VCaP (cell line): ENCODE data around the gene PLXNC1.

Experiments
- H3K27ac ChIP-seq: fragments of 450-650 bp; 2 replicates; pipeline ENCODE4 v1.5.1; 2017
- TF ChIP-seq, protein P1 (sequence below): fragments of 450-650 bp; conservative IDR thresholded peaks from 2 replicates; pipeline ENCODE4 v1.5.1; 2017; ENCODE audit warnings: mild to moderate bottlenecking, moderate library complexity

Gene PLXNC1

DNA sequence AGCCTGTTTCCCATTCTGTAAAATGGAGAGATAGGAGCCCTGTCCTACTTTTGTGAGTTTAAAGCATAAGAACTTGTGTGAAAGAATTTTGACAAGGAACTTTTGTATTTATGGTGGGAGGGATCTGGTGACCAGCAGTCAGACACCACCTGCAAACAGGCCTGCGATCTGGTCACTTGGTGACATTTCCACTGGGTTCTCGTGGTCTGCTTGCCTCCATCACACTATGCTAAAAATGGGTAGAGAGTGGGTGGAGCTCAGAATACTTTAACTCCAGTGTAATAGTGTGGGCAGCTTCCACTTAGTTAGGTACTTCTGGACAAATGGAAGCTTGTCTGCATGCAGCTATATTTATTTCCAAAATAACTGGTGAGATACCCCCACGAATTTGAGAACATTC, 26.5 kb upstream of the PLXNC1 start:
- TF ChIP-seq, protein P1, sequence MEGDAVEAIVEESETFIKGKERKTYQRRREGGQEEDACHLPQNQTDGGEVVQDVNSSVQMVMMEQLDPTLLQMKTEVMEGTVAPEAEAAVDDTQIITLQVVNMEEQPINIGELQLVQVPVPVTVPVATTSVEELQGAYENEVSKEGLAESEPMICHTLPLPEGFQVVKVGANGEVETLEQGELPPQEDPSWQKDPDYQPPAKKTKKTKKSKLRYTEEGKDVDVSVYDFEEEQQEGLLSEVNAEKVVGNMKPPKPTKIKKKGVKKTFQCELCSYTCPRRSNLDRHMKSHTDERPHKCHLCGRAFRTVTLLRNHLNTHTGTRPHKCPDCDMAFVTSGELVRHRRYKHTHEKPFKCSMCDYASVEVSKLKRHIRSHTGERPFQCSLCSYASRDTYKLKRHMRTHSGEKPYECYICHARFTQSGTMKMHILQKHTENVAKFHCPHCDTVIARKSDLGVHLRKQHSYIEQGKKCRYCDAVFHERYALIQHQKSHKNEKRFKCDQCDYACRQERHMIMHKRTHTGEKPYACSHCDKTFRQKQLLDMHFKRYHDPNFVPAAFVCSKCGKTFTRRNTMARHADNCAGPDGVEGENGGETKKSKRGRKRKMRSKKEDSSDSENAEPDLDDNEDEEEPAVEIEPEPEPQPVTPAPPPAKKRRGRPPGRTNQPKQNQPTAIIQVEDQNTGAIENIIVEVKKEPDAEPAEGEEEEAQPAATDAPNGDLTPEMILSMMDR = no peak
- H3K27ac ChIP-seq = no peak overlapping the region

GRCh38 chr12:94122591-94122990, 25.8 kb upstream of the PLXNC1 start:
- H3K27ac ChIP-seq = no peak overlapping the region
- TF ChIP-seq, protein P1 = no peak

GRCh38 chr12:94123127-94123526, 25.2 kb upstream of the PLXNC1 start:
- no peak overlapping the region for H3K27ac ChIP-seq
- TF ChIP-seq, protein P1 = no peak

DNA sequence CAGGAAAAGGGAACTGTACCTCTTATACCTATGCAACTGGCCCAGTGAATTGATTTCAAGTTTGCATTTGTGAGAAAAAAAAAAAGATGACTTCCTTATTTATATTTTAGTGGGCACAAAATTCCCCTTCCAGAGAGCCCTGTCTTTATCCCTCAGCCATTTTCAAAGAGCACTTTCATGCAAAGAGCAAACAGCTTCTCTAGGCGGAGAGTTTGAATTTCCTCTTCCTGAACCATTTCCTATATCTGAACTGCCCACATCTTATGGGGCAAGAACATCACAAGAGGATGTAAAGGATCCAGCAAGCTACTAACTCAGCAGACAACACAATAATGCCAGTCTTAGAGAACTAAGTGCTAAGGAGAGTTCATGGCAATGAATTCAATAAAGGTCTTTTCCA, 22.3 kb upstream of the PLXNC1 start:
- TF ChIP-seq, protein P1 = no peak
- no peak overlapping the region for H3K27ac ChIP-seq

DNA sequence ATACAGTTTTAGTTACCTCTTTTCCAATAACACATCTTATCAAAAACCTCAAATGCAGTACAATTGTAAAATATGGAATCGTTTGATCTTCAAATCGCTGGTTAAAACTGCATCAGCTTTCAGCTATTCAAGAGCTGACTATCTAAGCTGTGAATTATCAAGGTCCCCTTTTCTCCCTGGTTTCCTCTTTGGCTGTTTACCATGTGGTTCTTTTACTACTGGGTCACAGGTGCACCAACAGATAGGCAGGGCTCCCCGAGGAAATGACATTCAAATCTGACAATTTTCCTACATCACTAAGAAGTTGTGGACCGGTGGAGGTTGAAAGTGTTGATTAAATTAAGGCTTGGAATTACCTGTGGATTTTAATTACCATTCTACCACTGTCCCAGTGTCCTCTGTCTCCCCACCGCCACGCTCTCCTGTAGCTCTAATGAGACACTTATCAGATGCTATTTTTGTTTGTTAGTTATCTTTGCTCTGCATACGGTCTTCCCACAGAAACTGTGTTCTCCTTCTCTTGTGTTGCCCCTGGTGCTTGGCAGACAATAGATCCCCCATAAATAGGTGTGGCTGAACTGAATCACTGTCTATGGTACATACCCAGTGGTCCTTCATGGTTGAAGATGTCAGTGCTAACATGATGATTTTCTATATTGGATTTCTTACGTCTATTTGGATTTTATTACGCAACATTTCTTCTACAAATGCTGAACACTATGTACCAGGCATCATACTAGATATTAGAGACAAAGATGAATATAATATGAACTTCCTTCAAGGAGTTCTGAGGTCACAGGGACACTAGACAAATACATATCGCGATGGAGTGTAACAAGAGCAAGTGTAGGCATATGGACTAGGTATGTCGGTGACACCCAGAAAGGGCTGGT, 20.9 kb upstream of the PLXNC1 start:
- TF ChIP-seq, protein P1 = no peak
- H3K27ac ChIP-seq = no peak overlapping the region

DNA sequence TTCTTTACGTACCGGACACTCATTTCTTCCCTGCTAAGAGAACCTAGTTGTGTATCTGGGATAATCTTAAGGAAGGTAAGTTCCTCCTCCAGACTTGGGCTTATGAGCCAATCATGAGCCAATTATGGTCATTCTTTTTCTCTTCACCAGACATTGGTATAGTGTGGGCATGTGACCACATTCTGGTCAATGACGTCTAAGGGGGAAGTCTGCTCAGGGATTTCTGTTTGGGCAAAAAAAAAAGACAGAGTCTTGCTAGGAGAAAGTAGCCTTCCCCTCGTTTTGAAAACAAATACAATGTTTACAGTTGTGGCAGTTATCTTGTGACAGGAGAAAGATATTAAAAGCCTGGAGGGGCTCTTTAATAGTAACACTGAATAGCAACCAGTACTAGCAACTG, 20.1 kb upstream of the PLXNC1 start:
- no peak overlapping the region for H3K27ac ChIP-seq
- TF ChIP-seq, protein P1 = no peak

- TF ChIP-seq, protein P1 = peak; percentile 76
- H3K27ac ChIP-seq = no peak overlapping the region
These were observed 14.2 kb upstream of the PLXNC1 start for GRCh38 chr12:94133964-94134795.
